K562 (cell line): Measurements from ENCODE around the gene SEPHS1. TPM values are rescaled to one million over a fixed set of nuclear protein-coding genes. Genes with fewer than 3 reads are reported as not detected.

Experiments used
- BRCA1 ChIP-seq, 2 experiments: fragments of 450-650 bp in 1 of 2; sonication (generic) in 1 of 2; formaldehyde crosslinking in 1 of 2; IDR thresholded peaks; 2 replicates each; pipeline versions ENCODE4 v1.5.0 to v1.6.1; 2017 to 2020; ENCODE audit warnings: mild to moderate bottlenecking in 1 of 2, missing genetic modification reagents in 1 of 2
- CAMTA2 ChIP-seq: fragments of 250-450 bp; sonication (Bioruptor Pico); conservative IDR thresholded peaks from 2 replicates; pipeline ENCODE4 v1.5.1; 2022
- CBFB ChIP-seq: sonication (generic); formaldehyde crosslinking; IDR thresholded peaks from 2 replicates; pipeline ENCODE4 v1.4.0; 2020; ENCODE audit warnings: mild to moderate bottlenecking, missing genetic modification reagents
- HEY1 ChIP-seq: fragments of 250-450 bp; sonication (Bioruptor Pico); IDR thresholded peaks from 2 replicates; pipeline ENCODE4 v1.5.0; 2020; ENCODE audit warnings: mild to moderate bottlenecking, moderate library complexity, borderline replicate concordance
- HLTF ChIP-seq: fragments of 450-650 bp; IDR thresholded peaks from 2 replicates; pipeline ENCODE4 v1.6.1; 2016
- ILF3 ChIP-seq: fragments of 450-650 bp; IDR thresholded peaks from 2 replicates; pipeline ENCODE4 v1.6.1; 2018; ENCODE audit warnings: antibody characterized with exemption, mild to moderate bottlenecking, moderate library complexity, borderline replicate concordance
- KLF6 ChIP-seq: fragments of 250-450 bp; sonication (Bioruptor Pico); IDR thresholded peaks from 2 replicates; pipeline ENCODE4 v1.4.0; 2020; ENCODE audit warnings: mild to moderate bottlenecking, moderate library complexity, borderline replicate concordance
- PHTF2 ChIP-seq: fragments of 250-450 bp; sonication (Bioruptor Pico); IDR thresholded peaks from 2 replicates; pipeline ENCODE4 v1.5.0; 2021; ENCODE audit warnings: mild to moderate bottlenecking
- RBM22 ChIP-seq: fragments of 200-400 bp; formaldehyde crosslinking; IDR thresholded peaks from 2 replicates; pipeline ENCODE4 v1.6.1; 2018; ENCODE audit warnings: low read length, low read depth; ENCODE audit not compliant: poor library complexity, severe bottlenecking
- SETDB1 ChIP-seq: IDR thresholded peaks from one replicate; pipeline ENCODE4 v1.6.1; 2012; ENCODE audit warnings: low read length, control low read depth, inconsistent platforms
- TBP ChIP-seq: optimal IDR thresholded peaks from 2 replicates; pipeline ENCODE3; 2011; ENCODE audit warnings: low read depth, low read length, improper control_type of control experiment
- XRCC5 ChIP-seq: fragments of 200-400 bp; formaldehyde crosslinking; IDR thresholded peaks from 2 replicates; pipeline ENCODE4 v1.6.1; 2017; ENCODE audit warnings: low read depth, mild to moderate bottlenecking, low read length
- ZEB2 ChIP-seq: fragments of 450-650 bp; IDR thresholded peaks from 2 replicates; pipeline ENCODE4 v1.6.1; 2016
- ZFP30 ChIP-seq: fragments of 250-450 bp; sonication (Bioruptor Pico); IDR thresholded peaks from 2 replicates; pipeline ENCODE4 v1.8.0; 2022; ENCODE audit warnings: moderate library complexity, mild to moderate bottlenecking, inconsistent platforms, borderline replicate concordance
- ZNF444 ChIP-seq: fragments of 250-450 bp; sonication (Bioruptor Pico); IDR thresholded peaks from 2 replicates; pipeline ENCODE4 v1.4.0; 2020; ENCODE audit warnings: mild to moderate bottlenecking, moderate library complexity
- polyA plus RNA-seq, 8 experiments: library from polyadenylated mRNA; depleted of rRNA in 4 of 8; stranded (reverse) in 5 of 8; unstranded in 3 of 8; fragments of >200 nt; fragmentation: Nextera tagmentation in 2 of 8; fragmentation: Illumina TruSeq in 1 of 8; extraction: Ambion mirVana in 2 of 8; extraction: Trizol in 1 of 8; gene quantifications; 2 replicates each; pipeline versions ENCODE4 v1.2.1 to v1.2.3, GENCODE V29; 2011 to 2014; ENCODE audit warnings: inconsistent platforms in 1 of 8, missing spikeins in 1 of 8
- total RNA-seq, 7 experiments: library from RNA; depleted of rRNA in 6 of 7; stranded (reverse); fragments of >200 nt in 6 of 7; fragmentation: Illumina TruSeq in 2 of 7; extraction: Trizol in 2 of 7; gene quantifications; 2 replicates each; pipeline versions ENCODE4 v1.2.1 to v1.2.3, GENCODE V29; 2011 to 2021; ENCODE audit warnings: low replicate concordance in 1 of 7
- TF ChIP-seq, protein P1 (sequence below), 2 experiments: IDR thresholded peaks; 2 replicates each; pipeline ENCODE4 v1.6.1; 2012; ENCODE audit warnings: improper control_type of control experiment in 2 of 2, low read depth in 2 of 2, low read length in 2 of 2, borderline replicate concordance in 1 of 2
- TF ChIP-seq, protein P2 (sequence below): fragments of 250-450 bp; sonication (Bioruptor Pico); IDR thresholded peaks from 2 replicates; pipeline ENCODE4 v1.8.0; 2021; ENCODE audit warnings: borderline replicate concordance, mild to moderate bottlenecking, moderate library complexity; ENCODE audit not compliant: poor library complexity, severe bottlenecking
- TF ChIP-seq, protein P3 (sequence below): fragments of 450-650 bp; IDR thresholded peaks from 2 replicates; pipeline ENCODE4 v1.6.1; 2016; ENCODE audit warnings: low read depth, mild to moderate bottlenecking, moderate library complexity
- TF ChIP-seq, protein P4 (sequence below): fragments of 450-650 bp; IDR thresholded peaks from 2 replicates; pipeline ENCODE4 v1.7.1; 2018; ENCODE audit warnings: mild to moderate bottlenecking, low read depth; ENCODE audit not compliant: partially characterized antibody
- TF ChIP-seq, protein P5 (sequence below), 2 experiments: IDR thresholded peaks; 2 replicates each; pipeline ENCODE4 v1.6.1; 2011; ENCODE audit warnings: borderline replicate concordance in 1 of 2, control low read depth in 1 of 2, low read depth in 1 of 2, low read length in 1 of 2, mild to moderate bottlenecking in 1 of 2, mixed read lengths in 1 of 2, moderate library complexity in 1 of 2; ENCODE audit not compliant: insufficient read depth in 1 of 2, insufficient read length in 1 of 2, poor library complexity in 1 of 2, severe bottlenecking in 1 of 2; ENCODE audit errors: extremely low read depth in 1 of 2

The SEPHS1 gene
- total and polyA plus RNA-seq, 9 of the 15 experiments (the other 6 are each of a cell fraction or from before 2014, with no cell fraction given): 14.7 to 82.8 (median 41.8) TPM

DNA sequence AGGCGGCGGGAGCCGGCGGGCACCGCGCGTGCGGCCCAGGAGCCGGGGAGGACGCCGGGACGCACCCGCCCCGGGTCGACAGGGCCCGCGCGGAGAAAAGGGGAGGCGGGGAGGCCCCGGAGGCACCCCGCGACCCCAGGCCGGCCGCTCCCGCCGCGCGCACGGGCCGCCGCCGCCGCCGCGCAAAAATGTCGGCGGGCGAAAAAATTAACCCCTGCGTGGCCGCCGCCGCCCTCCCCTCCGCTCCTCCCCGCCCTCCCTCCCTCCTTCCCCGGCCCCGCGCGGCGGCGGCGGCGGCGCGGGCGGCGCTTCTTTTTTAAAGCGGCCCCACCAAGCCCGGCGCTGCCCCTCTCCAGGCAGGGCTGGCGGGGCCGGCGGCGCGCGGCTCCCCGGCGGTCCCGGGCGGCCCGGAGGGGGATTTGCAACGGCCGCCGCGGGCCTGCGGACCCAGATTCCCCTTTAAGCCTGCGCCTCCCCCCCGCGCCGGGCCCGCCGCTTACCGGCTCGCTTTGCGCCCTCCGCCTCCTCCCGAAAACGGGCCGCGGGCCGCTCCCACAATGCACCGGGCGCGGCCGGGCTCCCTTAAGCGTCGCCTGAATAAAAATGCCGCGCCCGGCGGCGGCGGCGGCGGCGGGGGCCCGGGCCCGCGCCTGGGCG lies 465 bp downstream of the SEPHS1 start (continued):
- TF ChIP-seq ZFP30 (CRISPR knock-in tag): no peak
- TF ChIP-seq, protein P1, sequence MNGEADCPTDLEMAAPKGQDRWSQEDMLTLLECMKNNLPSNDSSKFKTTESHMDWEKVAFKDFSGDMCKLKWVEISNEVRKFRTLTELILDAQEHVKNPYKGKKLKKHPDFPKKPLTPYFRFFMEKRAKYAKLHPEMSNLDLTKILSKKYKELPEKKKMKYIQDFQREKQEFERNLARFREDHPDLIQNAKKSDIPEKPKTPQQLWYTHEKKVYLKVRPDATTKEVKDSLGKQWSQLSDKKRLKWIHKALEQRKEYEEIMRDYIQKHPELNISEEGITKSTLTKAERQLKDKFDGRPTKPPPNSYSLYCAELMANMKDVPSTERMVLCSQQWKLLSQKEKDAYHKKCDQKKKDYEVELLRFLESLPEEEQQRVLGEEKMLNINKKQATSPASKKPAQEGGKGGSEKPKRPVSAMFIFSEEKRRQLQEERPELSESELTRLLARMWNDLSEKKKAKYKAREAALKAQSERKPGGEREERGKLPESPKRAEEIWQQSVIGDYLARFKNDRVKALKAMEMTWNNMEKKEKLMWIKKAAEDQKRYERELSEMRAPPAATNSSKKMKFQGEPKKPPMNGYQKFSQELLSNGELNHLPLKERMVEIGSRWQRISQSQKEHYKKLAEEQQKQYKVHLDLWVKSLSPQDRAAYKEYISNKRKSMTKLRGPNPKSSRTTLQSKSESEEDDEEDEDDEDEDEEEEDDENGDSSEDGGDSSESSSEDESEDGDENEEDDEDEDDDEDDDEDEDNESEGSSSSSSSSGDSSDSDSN (IDR thresholded peaks at IDR 0.05; ENCODE audit: borderline replicate concordance in 1 of 2, low read depth in 2 of 2, low read length in 2 of 2): peak in 1 of 2 experiments; percentile 17; a peak in 2 of 4 replicates
- TF ChIP-seq BRCA1 (IDR thresholded peaks at IDR 0.05): no peak
- TF ChIP-seq BRCA1 (CRISPR knock-in tag; IDR thresholded peaks at IDR 0.05): no peak
- TF ChIP-seq ILF3: no peak
- TF ChIP-seq, protein P2, sequence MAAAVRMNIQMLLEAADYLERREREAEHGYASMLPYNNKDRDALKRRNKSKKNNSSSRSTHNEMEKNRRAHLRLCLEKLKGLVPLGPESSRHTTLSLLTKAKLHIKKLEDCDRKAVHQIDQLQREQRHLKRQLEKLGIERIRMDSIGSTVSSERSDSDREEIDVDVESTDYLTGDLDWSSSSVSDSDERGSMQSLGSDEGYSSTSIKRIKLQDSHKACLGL (CRISPR knock-in tag): no peak
- TF ChIP-seq, protein P3, sequence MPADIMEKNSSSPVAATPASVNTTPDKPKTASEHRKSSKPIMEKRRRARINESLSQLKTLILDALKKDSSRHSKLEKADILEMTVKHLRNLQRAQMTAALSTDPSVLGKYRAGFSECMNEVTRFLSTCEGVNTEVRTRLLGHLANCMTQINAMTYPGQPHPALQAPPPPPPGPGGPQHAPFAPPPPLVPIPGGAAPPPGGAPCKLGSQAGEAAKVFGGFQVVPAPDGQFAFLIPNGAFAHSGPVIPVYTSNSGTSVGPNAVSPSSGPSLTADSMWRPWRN: no peak
- TF ChIP-seq ZNF444 (CRISPR knock-in tag): no peak
- no peak for TF ChIP-seq ZEB2
- TF ChIP-seq, protein P4, sequence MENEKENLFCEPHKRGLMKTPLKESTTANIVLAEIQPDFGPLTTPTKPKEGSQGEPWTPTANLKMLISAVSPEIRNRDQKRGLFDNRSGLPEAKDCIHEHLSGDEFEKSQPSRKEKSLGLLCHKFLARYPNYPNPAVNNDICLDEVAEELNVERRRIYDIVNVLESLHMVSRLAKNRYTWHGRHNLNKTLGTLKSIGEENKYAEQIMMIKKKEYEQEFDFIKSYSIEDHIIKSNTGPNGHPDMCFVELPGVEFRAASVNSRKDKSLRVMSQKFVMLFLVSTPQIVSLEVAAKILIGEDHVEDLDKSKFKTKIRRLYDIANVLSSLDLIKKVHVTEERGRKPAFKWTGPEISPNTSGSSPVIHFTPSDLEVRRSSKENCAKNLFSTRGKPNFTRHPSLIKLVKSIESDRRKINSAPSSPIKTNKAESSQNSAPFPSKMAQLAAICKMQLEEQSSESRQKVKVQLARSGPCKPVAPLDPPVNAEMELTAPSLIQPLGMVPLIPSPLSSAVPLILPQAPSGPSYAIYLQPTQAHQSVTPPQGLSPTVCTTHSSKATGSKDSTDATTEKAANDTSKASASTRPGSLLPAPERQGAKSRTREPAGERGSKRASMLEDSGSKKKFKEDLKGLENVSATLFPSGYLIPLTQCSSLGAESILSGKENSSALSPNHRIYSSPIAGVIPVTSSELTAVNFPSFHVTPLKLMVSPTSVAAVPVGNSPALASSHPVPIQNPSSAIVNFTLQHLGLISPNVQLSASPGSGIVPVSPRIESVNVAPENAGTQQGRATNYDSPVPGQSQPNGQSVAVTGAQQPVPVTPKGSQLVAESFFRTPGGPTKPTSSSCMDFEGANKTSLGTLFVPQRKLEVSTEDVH: no peak
- TF ChIP-seq PHTF2 (CRISPR knock-in tag): no peak
- TF ChIP-seq CBFB (CRISPR knock-in tag): no peak
- no peak for TF ChIP-seq HLTF
- TF ChIP-seq, protein P5, sequence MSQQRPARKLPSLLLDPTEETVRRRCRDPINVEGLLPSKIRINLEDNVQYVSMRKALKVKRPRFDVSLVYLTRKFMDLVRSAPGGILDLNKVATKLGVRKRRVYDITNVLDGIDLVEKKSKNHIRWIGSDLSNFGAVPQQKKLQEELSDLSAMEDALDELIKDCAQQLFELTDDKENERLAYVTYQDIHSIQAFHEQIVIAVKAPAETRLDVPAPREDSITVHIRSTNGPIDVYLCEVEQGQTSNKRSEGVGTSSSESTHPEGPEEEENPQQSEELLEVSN (IDR thresholded peaks at IDR 0.05; ENCODE audit: borderline replicate concordance in 1 of 2, extremely low read depth in 1 of 2, insufficient read depth in 1 of 2, insufficient read length in 1 of 2, low read depth in 1 of 2, low read length in 1 of 2, poor library complexity in 1 of 2, severe bottlenecking in 1 of 2): peak in 1 of 2 experiments; percentile 62
- no peak for TF ChIP-seq KLF6 (CRISPR knock-in tag)
- TF ChIP-seq HEY1: no peak
- no peak for TF ChIP-seq CAMTA2 (CRISPR knock-in tag)
- TF ChIP-seq RBM22: no peak
- TF ChIP-seq SETDB1: no peak
- TF ChIP-seq TBP: no peak
- TF ChIP-seq XRCC5: no peak
